Spleen (tissue), 7 donors: ENCODE measurements around the gene KCNK4.

Experiments used
- POLR2A ChIP-seq, 3 donors: fragments of 450-650 bp; IDR thresholded peaks; one replicate each; pipeline ENCODE4 v1.5.1; 2017; ENCODE audit warnings: antibody characterized with exemption in 3 of 3, mild to moderate bottlenecking in 1 of 3
- TF ChIP-seq, protein P1 (sequence below), 11 experiments: fragments of 200-600 bp in 7 of 11; fragments of 450-650 bp in 4 of 11; sonication (generic) in 4 of 11; IDR thresholded peaks in 8 of 11; conservative IDR thresholded peaks in 3 of 11; 1 replicate in 7 of 11; 2 replicates in 4 of 11; pipeline versions ENCODE4 v1.4.0 to v1.8.0; 2016 to 2021; ENCODE audit warnings: antibody characterized with exemption in 11 of 11, inconsistent platforms in 4 of 11, mild to moderate bottlenecking in 1 of 11
- donor health status: DM: no; HTN: no; CAD: no; lungs with moderate emphysema.
- donor health status: DM: no; HTN: no; CAD: no.
- donor health status: DM: no; HTN: no; CAD: no.

DNA sequence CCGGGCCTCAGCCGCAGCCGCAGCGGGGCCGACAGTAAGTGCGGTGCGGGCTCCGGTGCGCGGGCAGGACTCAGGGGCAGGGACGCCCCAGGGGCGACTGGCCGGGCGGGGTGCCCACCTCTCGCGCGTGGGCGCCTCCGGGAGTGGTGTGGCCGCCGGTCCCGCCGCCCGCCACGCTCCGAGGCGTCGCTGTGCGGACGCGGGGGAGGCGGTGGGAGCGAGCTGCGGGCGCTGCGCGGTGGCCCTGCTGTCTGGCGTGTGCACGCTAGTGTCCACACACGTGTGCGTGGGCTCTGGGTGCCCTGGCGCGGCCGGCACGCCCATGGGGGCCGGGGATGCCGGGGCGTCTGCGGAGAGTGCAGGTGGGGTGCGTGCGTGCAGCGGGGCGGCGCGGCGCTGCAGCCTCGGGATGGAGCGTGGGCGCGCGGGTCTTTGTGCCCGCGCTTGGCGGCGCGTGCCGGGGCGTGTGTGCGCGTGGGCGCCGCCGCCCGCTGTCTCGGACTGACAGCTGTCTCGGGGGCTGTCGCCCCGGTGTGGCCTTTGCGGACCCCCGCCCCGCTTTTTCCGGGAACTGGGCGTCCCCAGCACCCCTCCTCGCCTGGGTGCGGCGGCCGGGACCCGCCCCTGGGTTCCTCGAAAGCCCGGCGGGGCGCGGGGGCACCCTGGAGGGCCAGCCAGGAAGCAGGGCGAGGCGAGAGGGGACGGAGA lies 804 bp downstream of the KCNK4 start:
- TF ChIP-seq, protein P1, sequence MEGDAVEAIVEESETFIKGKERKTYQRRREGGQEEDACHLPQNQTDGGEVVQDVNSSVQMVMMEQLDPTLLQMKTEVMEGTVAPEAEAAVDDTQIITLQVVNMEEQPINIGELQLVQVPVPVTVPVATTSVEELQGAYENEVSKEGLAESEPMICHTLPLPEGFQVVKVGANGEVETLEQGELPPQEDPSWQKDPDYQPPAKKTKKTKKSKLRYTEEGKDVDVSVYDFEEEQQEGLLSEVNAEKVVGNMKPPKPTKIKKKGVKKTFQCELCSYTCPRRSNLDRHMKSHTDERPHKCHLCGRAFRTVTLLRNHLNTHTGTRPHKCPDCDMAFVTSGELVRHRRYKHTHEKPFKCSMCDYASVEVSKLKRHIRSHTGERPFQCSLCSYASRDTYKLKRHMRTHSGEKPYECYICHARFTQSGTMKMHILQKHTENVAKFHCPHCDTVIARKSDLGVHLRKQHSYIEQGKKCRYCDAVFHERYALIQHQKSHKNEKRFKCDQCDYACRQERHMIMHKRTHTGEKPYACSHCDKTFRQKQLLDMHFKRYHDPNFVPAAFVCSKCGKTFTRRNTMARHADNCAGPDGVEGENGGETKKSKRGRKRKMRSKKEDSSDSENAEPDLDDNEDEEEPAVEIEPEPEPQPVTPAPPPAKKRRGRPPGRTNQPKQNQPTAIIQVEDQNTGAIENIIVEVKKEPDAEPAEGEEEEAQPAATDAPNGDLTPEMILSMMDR (IDR thresholded peaks at IDR 0.05 in 8 of 11, conservative IDR thresholded peaks at IDR 0.05 in 3 of 11): no peak
- no peak for TF ChIP-seq POLR2A (IDR thresholded peaks at IDR 0.05)
